Inflammatory macrophage treated with lipopolysaccharide for 1 hour (primary cell): ENCODE data around the gene SLC22A4.

ENCODE experiments used
- DNase-seq, 2 donors: peaks; one replicate each; pipeline ENCODE4 v3.0.0-alpha.2; 2020 to 2022

SLC22A4 gene

DNA sequence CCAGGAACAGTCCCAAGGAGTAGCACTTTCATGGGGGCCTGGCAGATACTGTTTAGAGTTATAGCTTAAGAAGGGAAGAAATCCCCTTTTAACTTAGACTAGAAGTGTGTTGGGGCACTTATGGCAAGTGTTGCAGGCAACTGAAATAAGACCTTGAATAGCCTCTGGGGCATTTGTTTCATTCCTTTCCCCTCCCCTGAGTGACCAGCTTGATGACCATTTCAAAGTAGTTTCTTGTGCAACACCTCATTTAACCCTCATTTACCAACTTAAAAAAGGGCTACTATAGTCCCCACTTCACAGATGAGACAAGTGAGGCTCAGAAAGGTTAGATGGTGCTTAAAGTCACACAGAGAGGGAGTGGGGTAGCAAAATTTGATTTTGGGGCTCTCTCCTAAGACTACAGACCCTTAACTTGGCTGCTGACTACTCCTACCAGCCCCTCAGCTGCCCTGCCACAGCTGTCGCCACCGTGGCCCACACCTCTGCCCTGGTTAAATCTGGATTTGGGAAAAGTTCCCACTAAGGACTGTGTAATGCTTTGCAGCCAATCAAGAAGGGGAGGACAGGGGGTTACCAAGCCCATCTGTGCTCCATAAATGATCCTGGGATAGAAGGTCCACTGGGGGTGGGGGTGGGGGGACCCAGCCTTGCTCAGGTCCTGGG, 31.2 kb upstream of the SLC22A4 start:
- no peak for DNase-seq

GRCh38 chr5:132263548-132264261, 30.5 kb upstream of the SLC22A4 start:
- DNase-seq, result peak; percentile 13 to 53

GRCh38 chr5:132264546-132265335, 29.5 kb upstream of the SLC22A4 start:
- DNase-seq, result no peak

DNA sequence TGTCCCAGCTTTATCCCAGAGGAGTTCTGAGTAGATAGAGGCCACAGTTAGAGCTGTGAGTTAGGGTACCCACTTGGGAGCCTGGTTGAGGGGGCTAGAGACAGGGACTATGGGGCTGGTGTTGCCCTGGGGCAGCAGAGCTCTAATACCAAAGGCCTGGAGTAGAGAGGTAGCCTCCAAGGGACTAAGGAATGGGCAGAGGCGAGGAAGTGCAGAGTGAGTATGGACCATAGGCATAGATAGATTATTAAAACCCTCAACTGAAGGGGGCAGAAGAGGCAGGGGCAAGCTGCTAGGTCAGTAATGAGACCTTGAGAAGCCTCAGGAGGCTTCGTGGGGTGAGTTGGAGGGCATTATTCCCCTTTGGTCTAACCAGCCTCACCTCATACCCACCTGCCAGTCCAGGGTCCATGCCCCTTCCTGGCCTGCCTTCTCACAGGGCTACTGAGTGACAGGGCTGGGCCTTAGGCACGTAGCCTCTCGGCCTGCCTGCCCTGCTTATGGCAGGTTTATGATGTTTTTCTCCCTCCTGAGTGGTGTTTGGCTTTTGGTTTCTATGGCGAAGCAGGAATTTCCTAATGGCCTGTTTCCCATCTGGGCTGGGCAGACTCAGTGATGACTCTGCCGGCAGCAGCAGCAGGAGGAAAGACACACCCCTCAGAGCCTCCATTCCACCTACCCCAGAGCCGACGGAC, 28.7 kb upstream of the SLC22A4 start:
- peak in 1 of 2 donors; percentile 50 for DNase-seq

DNA sequence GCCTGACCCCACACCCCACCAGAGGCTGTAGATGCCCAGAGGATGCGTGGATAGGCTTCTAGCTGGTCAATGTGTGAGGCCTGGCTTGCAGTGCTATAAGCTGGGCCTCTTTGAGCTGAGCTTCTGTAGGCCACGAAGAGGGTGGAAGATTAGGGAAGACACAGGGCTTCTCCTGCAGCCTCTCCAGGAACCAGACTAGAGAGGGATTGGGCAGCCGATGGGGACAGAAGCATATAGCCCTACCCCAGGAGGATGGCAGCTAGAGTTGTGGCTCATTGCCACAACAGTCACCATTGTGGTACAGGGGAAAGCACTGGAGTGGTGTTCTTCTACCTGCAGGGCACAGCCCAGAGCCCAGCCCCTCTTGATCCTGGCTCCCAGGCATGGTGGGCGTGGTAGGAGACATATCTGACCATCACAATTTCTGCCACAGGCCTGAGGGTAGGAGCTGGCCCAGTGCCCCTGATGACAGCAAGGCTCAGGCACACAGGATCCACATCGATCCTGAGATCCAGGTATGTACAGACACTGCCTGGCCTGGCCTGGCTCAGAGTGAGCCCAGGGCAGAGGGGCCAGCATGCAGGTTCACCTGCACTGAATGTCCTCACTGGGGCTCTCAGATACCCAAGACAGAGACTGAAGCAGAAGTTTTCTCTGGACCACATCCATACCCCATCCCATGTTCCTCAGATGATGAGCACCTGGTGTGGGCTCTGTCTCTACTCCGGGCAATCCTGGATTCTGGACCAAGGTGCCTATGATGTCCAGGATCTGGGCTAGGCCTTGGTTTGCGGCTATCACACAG, 28.0 kb upstream of the SLC22A4 start:
- DNase-seq, result no peak

DNA sequence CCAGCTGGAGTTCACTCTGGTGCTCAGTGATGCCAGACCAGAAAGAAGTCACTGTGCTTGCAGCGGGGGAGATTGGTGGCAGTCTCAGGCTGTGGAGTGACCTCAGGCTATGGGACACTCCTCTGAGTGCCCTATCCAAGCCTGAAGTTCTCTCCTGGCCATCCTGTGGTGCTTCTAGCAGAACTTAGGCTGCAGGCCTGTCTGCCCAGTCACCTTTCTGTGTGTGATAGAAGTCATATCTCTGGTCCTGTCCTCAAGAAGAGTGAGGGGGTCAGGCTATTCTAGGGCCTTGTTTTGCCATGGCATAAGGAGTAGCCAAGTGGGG, 27.4 kb upstream of the SLC22A4 start:
- DNase-seq, result no peak

DNA sequence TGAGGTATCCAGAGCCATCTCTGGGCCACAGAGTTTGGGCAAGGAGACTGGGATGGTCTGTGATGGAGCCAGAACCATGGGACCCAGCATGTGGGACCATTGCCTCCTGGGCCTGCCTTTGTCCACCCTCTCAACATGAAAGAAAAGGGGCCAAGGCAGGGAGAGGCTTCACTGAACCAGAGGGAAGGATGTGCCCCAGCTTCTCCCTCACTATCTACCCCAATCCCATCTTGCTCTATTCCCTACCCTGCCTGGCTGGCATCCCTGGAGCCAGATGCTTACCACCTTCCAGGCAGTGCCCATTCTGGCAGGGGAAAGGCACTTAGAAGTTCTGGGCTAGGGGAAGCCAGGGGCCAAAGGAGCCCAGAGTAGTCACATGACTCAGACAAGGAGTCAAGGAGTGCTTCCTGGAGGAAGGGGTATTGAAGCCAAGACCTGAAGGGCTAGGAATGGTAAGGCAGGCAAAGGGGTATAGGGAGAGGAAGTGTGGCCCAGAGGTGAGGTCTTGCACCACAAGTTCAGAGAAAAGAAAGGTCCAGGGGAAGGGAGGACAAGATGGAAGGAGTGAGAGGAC, 26.9 kb upstream of the SLC22A4 start:
- DNase-seq, result no peak

DNA sequence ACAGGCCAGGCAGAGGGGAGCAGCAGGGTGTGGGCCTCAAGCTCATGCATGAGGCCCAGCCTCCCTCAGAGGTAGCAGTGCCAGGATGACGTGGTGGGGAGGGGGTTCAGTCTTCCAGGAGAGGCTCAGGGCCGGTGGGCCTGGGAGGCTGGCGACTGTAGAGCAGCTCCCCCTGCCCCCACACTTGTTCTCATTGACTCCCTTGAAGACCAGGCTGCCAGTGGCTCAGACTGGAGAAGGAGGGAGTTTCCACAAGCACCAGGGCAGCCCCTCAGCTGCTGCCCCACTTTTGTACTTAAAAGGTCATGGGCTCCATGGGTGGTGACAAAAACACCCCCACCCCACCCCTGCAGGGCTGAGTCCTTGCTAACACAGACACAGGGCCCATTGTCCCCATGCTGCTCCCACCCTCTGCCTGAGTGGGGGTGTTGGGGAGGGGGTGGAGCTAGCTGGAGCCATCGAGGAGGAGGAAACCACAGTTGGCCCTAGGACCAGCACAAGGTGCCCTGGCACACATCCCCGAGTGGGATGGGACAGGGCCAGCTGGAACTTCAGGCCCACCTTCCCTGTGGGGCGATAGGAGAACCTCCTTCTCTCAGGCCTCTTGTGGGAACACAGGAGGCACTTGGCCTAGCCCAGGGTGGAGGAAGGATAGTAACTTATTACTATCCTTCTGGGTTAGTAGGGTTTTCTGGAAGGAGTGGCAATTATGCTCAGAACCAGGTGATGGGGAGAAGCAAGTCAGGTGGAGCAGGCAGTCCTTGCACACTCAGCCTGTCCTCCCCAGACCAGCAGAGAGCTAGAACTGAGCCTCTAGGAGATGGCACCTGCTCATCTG, 26.0 kb upstream of the SLC22A4 start:
- DNase-seq, result no peak

DNA sequence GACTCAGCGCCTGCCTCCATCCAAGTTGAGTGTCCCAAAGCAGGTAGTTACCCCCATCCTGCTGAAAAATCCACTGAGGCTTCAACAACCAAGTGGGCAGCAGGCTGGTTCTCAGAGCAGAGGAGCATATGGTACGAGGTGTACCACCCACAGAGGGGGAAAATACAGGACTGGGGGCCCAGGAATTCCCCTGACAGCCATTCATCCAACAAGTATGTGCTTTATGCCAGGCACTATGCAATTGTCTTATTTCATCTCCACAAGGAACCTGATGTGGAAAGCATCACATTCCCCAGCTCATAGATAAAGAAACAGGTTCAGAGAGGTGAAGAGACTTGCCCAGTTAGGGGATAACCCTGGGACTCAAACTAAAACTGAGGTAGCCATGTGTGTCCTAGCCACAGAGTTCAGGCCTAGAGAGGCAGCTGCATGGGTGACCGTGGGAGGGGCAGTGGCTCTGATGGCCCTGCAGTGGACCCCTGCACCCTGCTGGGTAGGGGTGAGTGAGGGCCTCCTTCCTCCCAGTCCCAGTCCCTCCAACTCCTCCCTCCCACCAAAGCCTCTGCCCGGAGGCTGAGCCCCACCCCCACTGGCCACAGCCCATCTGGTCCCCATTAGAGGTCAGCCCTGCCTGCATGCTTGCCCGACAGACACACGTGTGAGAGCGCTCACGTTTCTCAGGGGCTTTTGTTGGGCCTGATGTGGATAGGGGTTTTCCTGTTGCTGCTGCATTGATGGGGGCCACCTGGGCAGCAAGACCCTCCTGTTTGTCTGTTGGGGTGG, 25.2 kb upstream of the SLC22A4 start:
- no peak for DNase-seq

- DNase-seq, result no peak
Measured at GRCh38 chr5:132269635-132270334, 24.4 kb upstream of the SLC22A4 start.

DNA sequence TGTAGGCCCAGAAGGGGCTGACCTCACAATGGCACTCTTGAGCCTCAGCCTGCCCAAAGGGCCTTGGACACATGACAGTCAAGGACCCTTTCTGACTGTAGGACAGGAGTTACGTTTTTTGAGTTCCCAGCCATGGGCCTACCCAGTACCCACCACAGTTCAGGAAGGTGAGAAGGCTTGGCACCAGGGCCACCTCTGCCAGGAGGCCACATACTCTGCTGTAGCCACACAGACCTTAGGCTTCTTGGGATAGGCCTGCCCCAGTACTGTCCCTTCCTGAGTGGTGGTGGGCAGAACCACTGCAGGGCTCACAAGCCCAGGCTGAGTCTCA, 23.9 kb upstream of the SLC22A4 start:
- no peak for DNase-seq

- no peak for DNase-seq
Measured at GRCh38 chr5:132270706-132271105, 23.5 kb upstream of the SLC22A4 start.

DNA sequence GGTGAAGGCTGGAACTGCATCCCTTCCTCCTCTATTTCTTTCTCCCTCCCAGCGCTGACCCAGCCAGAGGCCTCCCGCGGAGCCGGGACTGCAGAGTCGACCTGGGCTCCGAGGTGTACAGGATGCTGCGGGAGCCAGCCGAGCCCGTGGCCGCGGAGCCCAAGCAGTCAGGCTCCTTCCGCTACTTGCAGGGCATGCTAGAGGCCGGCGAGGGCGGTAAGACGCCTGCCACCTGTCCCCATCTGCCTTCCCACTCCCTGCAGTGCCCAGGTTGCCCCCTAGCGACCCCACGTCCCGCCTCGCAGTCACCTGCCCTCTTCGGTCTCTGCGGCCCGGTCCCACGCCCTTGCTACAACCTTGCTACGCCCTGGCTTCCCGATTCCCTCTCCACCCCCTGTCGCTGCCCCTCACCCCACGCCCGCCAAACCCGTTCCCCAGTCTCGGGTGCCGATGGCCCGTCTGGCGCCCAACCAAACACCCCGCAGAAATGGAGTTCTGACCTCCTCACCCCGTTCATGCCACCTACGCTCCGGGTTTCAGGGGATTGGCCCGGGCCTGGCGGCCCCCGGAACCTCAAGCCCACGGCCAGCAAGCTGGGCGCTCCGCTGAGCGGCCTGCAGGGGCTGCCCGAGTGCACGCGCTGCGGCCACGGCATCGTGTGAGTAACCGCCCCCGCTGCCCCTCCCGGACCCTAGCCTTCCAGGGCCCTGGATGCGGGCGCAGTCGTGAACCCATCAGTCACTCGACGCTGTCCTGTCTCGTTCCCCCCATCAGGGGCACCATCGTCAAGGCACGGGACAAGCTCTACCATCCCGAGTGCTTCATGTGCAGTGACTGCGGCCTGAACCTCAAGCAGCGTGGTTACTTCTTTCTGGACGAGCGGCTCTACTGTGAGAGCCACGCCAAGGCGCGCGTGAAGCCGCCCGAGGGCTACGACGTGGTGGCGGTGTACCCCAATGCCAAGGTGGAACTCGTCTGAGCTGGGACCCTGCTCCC, 22.6 kb upstream of the SLC22A4 start:
- DNase-seq, result no peak

GRCh38 chr5:132272311-132273210, 21.6 kb upstream of the SLC22A4 start:
- peak in 1 of 2 donors; percentile 77 for DNase-seq

DNA sequence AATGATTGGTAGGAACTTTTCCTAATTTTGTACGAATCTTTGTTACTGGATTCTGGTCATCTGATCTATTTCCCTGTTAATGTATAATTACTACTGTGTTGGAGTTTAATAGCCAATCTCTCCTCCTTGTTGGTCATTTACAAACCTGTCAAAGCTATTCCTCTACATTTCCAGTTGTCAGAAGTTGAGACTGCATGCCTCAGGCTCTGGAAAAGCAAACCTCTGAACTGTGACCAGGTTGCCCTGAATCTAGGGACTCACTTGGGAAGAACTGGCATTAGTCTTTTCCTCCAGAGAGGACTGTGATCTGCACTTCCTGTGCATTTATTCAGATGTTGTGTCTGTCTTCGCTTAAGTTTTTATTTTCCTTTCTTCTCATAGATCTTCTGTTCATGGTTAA, 20.6 kb upstream of the SLC22A4 start:
- no peak for DNase-seq

GRCh38 chr5:132274050-132274792, 20.0 kb upstream of the SLC22A4 start:
- DNase-seq, result no peak
